GM13977 (cell line): ENCODE measurements around the gene CD84.

Source experiments
- DNase-seq: peaks from one replicate; pipeline ENCODE4 v3.0.0; 2012; ENCODE audit warnings: low spot score
- in situ Hi-C: fragments of 300-500 bp; cut with MboI; formaldehyde crosslinking; loops from one replicate; pipeline ENCODE4 v1.12.0; 2022; ENCODE audit warnings: low sequenced_read_pairs, low pct_unique_long_range_greater_than_20kb, mixed read lengths, inconsistent platforms; ENCODE audit not compliant: unreplicated experiment
- TF ChIP-seq, protein P1 (sequence below): IDR thresholded peaks from 2 replicates; pipeline ENCODE4 v1.5.1; 2012; ENCODE audit warnings: mild to moderate bottlenecking, control low read depth; ENCODE audit not compliant: insufficient read depth; ENCODE audit errors: extremely low read depth, missing control alignments

Gene CD84

DNA sequence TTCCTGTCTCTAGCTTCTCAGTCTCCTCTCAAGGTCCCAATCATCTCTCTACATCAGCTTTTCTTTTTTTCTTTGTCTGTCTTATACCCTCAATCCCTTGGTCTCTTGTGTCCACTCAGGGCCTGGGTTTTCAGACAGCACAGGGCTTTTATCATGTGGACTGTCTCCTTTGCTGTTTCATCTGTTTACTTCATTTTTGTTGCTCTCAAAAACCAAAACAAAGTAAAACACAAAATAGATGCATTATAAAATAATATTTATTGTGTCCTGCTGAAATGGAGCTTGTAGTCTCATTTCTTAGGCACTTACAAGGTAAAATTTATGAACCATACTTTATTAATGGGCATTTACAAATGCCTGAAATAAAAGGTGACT is 38.5 kb downstream of the CD84 start:
- in situ Hi-C loops = loop anchor here (25.0 kb wide), 1 partner anchor 104 kb away; no protein-coding TSS in a partner anchor
- TF ChIP-seq, protein P1, sequence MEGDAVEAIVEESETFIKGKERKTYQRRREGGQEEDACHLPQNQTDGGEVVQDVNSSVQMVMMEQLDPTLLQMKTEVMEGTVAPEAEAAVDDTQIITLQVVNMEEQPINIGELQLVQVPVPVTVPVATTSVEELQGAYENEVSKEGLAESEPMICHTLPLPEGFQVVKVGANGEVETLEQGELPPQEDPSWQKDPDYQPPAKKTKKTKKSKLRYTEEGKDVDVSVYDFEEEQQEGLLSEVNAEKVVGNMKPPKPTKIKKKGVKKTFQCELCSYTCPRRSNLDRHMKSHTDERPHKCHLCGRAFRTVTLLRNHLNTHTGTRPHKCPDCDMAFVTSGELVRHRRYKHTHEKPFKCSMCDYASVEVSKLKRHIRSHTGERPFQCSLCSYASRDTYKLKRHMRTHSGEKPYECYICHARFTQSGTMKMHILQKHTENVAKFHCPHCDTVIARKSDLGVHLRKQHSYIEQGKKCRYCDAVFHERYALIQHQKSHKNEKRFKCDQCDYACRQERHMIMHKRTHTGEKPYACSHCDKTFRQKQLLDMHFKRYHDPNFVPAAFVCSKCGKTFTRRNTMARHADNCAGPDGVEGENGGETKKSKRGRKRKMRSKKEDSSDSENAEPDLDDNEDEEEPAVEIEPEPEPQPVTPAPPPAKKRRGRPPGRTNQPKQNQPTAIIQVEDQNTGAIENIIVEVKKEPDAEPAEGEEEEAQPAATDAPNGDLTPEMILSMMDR = no peak
- DNase-seq = no peak

DNA sequence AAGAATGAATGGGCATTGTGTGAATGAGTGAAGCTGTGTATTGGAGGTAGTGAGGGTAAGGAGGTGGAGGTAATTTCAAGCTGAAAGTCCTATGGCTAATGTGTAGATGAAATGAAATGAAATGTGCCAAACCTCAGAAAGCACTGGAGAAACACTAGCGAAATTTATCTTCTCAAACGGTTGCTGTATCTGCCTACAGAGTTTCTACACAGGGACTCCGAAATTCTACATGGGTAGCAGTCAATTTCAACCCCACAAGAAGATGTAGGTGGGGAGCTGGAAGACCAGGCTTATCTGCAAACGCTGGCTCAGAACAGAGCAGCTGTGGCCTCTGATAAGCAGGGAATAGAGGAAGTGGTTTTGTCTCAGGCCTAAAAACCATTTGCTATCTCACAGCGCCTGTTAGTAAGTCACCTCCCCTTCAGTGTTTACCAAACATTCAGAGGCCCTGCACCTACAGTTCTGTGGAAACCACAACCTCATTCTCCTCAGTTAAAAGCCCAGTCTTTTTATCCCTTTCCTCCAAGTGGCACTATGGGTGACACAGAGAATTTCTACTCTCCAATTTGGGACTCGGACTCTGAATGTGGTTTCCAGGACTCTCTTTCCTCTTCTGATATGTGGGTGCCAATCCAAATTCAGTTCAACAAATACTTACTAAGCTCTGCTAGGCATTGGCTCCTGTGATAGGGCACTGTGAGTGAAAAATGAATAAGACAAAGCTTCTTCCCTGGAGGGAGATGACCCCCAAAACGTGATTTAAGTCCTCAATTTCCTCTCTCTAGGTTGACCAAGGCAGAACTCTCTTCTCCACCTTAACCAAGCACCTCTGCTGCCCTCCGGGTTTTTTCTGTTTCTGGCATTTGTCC is 39.1 kb downstream of the CD84 start:
- peak; percentile 72 for DNase-seq
- in situ Hi-C loops = loop anchor here (25.0 kb wide), 1 partner anchor 103 kb away; no protein-coding TSS in a partner anchor
- TF ChIP-seq, protein P1 = no peak

DNA sequence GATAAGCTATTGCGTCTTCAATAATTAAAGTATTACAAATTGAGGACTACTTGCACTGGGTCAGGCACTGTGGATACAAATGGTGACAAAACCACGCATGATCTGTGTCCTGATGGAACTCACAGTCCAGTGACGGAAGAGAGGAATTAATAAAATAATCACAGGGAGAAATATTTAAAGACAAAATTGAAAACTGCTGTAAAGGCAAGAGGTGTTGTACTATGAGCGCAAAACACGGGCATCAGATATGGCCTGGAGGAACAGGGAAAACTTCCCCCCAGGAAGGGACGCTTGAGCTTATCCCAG is 39.7 kb downstream of the CD84 start:
- DNase-seq = no peak
- in situ Hi-C loops = loop anchor here (25.0 kb wide), 1 partner anchor 102 kb away; no protein-coding TSS in a partner anchor
- TF ChIP-seq, protein P1 = no peak

DNA sequence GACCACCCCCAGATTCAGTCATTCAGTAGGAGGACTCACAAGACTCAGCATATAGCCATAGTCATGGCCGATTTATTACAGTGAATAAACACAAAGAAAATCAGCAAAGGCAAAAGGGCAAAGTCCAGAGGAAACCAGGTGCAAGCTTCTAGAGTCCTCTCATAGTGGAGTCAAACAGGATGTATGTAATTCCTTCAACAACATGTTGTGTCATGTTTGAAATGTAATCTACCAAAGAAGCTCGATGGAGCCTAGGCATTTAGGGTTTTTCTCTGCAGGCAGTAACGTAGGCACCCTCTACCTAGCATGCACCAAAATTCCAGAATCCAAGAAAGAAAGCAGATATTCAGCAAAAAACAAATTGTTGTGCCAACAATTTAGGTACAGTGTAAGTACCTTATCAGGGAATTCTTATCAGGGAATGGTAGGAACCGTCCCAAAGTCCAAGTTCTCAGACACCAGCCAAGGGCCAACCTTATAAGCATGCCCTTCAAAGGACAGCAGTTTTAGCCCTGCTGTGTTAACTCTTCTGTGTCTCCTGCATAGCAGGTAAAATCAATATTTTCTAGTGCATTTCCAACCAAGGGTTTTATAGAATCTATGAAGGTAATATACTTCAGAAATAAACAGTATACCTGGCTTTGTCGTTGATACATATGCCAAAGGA is 40.2 kb downstream of the CD84 start:
- in situ Hi-C loops = loop anchor here (25.0 kb wide), 1 partner anchor 102 kb away; no protein-coding TSS in a partner anchor
- TF ChIP-seq, protein P1 = no peak
- DNase-seq = no peak

DNA sequence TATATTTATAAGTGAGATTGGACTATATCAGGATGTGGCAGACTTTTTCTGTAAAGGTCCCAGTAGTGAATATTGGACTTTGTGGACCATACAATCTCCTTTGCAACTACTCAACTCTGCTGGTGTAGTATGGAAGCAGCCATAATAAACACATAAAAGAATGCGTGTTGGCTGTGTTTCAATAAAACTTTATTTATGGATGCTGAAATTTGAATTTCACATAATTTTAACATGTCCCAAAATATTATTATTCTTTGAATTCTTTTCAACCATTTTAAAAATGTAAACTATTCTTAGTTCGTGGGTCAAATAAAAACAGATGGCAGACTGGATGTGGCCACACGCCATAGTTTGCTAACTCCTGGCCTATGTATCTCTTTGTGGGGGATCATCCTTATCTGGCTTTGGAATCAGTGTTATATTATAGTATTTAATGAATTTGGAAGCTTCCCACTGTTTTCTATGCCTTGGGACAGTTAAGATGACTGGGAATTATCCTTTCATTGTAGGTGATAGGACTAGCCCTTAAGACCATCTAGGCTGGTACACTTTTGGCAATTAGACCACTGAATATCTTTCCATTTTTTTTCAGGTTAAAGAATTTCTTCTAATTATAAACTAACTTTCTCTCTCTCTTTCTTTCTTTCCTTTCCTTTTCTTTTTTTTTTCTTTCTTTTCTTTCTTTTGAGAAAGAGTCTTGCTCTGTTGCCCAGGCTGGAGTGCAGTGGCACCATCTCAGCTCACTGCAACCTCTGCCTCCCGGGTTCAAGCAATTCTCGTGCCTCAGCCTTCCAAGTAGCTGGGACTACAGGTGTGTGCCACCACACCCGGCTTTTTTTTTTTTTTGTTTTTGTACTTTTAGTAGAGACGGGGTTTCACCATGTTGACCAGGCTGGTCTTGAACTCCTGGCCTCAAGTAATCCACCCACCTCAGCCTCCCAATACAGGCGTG is 41.3 kb downstream of the CD84 start:
- in situ Hi-C loops = loop anchor here (25.0 kb wide), 1 partner anchor 101 kb away; no protein-coding TSS in a partner anchor
- TF ChIP-seq, protein P1 = no peak
- no peak for DNase-seq
